ENCODE measurements around the gene SNAI3. TPM values are rescaled to one million over a fixed set of nuclear protein-coding genes. Genes with fewer than 3 reads are reported as not detected.

The SNAI3 gene
- total and polyA plus RNA-seq, 11 donors = 0.76 to 9.5 (median 1.7) TPM

DNA sequence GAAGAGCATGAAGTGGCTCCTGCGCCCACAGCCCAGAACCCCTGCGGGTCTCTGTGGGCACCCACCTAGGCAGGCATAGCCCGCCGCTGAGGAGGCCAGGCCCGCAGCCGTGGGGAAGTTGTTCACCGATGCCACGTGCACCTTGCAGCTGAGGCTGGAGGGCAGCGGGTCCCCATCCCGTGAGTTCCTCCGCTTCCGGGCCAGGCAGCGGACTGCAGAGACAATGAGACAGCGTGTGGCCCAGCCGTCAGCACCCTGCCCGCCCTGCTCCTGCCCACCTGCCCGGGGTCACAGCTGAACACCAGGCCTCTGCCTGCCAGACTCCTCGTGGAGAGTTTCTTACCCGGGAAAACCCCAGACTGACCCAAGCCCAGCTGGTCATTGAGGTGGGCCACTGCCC, 28.9 kb downstream of the SNAI3 start:
- TF ChIP-seq, protein P1, sequence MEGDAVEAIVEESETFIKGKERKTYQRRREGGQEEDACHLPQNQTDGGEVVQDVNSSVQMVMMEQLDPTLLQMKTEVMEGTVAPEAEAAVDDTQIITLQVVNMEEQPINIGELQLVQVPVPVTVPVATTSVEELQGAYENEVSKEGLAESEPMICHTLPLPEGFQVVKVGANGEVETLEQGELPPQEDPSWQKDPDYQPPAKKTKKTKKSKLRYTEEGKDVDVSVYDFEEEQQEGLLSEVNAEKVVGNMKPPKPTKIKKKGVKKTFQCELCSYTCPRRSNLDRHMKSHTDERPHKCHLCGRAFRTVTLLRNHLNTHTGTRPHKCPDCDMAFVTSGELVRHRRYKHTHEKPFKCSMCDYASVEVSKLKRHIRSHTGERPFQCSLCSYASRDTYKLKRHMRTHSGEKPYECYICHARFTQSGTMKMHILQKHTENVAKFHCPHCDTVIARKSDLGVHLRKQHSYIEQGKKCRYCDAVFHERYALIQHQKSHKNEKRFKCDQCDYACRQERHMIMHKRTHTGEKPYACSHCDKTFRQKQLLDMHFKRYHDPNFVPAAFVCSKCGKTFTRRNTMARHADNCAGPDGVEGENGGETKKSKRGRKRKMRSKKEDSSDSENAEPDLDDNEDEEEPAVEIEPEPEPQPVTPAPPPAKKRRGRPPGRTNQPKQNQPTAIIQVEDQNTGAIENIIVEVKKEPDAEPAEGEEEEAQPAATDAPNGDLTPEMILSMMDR (IDR thresholded peaks at IDR 0.05) = no peak
- no peak for TF ChIP-seq POLR2A (IDR thresholded peaks at IDR 0.05)
- intact Hi-C loops (cut with DNase I) = no loop called here
- Histone ChIP-seq H3K4me3 (no peak overlapping the region), H3K9me3 (no peaks in the 10 kb centered on the region), H3K27me3 (no peaks in the 10 kb centered on the region), H3K4me1 (peaks cover 0 to 11% (median 6%) of the 10 kb centered on the region in 12 donors), H3K27ac (no peak overlapping the region), H3K36me3 (peaks cover 0 to 46% (median 11%) of the 10 kb centered on the region in 9 donors)
- ATAC-seq (no peak), DNase-seq (no peak)
- WGBS, 4 donors = 80 to 94% (median 93%) methylated on average over 3 to 19 of the region's 19 CpGs

DNA sequence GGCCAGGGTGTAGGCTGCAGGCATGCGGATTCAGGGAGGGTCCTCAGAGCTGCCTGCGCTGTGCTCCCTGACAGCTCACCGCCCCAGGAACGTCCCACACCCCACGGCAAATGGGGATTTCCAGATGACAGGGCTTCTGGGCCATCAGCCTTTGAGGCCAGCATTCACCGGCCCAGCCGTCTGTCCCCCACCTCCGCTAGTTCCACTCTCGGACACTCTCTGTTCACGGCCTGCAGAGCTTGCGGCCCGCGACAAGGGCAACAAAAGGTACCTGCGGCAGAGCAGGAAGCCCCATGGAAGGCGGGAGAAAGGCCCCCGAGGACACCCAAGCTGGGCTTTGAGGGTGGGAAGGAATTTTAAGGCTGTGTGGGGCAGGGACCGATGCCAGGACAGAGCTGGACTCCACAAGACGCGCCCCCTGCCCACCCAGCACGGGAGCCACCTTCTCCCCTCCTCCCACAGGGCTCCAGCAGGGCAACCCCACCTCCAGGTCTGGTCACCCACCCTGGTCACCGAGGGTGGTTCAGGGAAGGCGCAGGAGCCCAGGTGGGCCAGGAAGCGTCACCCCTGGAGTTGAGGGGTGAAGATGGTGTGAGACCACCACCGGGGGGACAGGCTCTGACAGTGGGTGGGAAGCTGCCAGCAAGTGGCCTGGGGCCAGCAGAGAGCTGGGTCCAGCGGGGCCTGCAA, 29.9 kb downstream of the SNAI3 start:
- no peak overlapping the region for H3K4me3 ChIP-seq
- H3K27ac ChIP-seq = no peak overlapping the region
- no peak for ATAC-seq
- WGBS, 4 donors = 86 to 90% (median 88%) methylated on average over 20 to 25 of the region's 25 CpGs
- peaks cover 0 to 46% (median 11%) of the 10 kb centered on the region in 9 donors for H3K36me3 ChIP-seq
- H3K4me1 ChIP-seq = peaks cover 0 to 11% (median 4%) of the 10 kb centered on the region in 12 donors
- H3K9me3 ChIP-seq = no peaks in the 10 kb centered on the region
- no peak for TF ChIP-seq POLR2A (IDR thresholded peaks at IDR 0.05)
- TF ChIP-seq, protein P1 (IDR thresholded peaks at IDR 0.05) = no peak
- intact Hi-C loops (cut with DNase I) = no loop called here
- DNase-seq = no peak
- no peaks in the 10 kb centered on the region for H3K27me3 ChIP-seq

DNA sequence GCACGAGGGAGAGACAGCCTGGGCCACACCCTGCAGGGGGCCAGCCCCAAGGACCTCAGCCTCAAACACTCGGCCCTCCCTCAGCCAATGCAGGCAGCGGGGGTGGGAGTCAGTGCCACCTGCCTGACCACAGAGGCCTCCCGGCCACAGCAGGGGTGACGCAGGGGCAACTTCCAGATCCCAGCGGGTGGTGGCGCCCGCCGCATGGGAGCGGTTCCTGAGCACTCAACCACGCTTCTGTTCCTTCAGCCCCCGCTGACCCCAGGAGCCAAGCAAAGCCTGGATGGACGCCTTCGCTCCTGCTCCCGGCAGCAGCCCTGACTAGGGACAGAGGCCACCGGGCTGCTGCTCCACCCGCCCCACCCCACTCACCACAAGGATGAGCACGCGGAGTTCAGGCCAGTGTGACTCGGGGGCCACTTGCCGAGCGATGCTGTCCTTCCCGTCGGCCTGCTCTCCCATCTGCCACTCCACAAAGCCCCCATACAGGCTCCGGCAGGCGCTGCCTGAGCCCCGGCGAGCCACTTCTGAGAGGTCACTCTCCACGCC, 30.5 kb downstream of the SNAI3 start:
- H3K9me3 ChIP-seq = no peaks in the 10 kb centered on the region
- no peak overlapping the region for H3K27ac ChIP-seq
- peaks cover 0 to 16% (median 10%) of the 10 kb centered on the region in 12 donors for H3K4me1 ChIP-seq
- no peak for TF ChIP-seq POLR2A (IDR thresholded peaks at IDR 0.05)
- TF ChIP-seq, protein P1 (IDR thresholded peaks at IDR 0.05) = no peak
- no peaks in the 10 kb centered on the region for H3K27me3 ChIP-seq
- intact Hi-C loops (cut with DNase I) = no loop called here
- peaks cover 0 to 46% (median 11%) of the 10 kb centered on the region in 9 donors for H3K36me3 ChIP-seq
- no peak for ATAC-seq
- DNase-seq = no peak
- 88 to 95% (median 93%) methylated on average over 12 to 29 of the region's 29 CpGs for WGBS, 4 donors
- no peak overlapping the region for H3K4me3 ChIP-seq

DNA sequence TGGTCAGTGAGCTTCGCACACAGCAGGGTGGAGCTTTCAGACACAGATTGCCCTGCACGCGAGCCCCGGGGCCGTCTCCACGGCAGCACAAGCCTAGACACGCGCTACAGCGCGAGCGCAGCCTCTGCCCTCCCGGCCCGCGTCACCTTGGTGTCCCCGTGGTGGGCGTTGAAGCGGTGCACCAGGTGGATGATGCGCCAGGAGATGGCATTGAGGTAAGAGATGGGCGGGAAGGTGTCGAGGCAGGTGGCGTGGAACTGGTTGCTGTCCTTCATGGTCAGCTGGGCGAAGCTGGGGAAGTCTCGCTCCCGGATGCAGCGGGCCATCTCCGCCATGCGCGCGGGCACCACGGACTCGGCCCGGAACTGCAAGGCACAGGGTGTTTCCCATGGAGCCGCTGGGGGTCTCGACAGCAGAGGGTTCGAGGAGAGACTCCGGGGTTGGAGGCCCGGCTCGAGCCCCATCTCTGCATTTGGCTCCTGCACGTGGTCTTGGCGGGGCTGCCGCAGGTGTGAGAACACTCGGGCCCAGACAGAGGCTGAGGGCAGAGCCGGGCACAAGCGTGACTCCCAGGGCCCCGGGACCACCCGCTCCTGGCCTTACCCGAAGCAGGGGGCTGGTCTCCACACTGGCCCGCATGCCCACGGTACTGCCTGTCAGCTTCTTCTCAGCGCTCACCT, 31.1 kb downstream of the SNAI3 start:
- Histone ChIP-seq H3K4me3 (no peak overlapping the region), H3K27ac (no peak overlapping the region), H3K4me1 (peaks cover 0 to 19% (median 11%) of the 10 kb centered on the region in 12 donors), H3K9me3 (no peaks in the 10 kb centered on the region), H3K36me3 (peaks cover 0 to 46% (median 11%) of the 10 kb centered on the region in 9 donors), H3K27me3 (no peaks in the 10 kb centered on the region)
- DNase-seq (peak in 1 of 5 donors; percentile 62), ATAC-seq (no peak)
- TF ChIP-seq, protein P1 (IDR thresholded peaks at IDR 0.05) = no peak
- TF ChIP-seq POLR2A (IDR thresholded peaks at IDR 0.05) = no peak
- 94 to 96% (median 96%) methylated on average over 42 to 50 of the region's 50 CpGs for WGBS, 4 donors
- intact Hi-C loops (cut with DNase I) = no loop called here

Measured in heart left ventricle (tissue), 16 donors.